CD4-positive, alpha-beta T cell treated with Interleukin-6 for 4 hours (primary cell): ENCODE measurements around the gene IMP3.
A peak's percentile ranks its signal among the peaks of the same experiment; 100 is the strongest.
"Not testable (repeated sequence)": the region's sequence is repeated elsewhere in the genome, so short reads cannot be mapped to it uniquely, and the experiment has no call there.

Experiments
- DNase-seq: peaks from one replicate; pipeline ENCODE4 v3.0.0-alpha.2; 2020; ENCODE audit warnings: mixed read lengths

Gene IMP3

GRCh38 chr15:75649848-75650247 is 9.8 kb upstream of the IMP3 start:
- no peak for DNase-seq

DNA sequence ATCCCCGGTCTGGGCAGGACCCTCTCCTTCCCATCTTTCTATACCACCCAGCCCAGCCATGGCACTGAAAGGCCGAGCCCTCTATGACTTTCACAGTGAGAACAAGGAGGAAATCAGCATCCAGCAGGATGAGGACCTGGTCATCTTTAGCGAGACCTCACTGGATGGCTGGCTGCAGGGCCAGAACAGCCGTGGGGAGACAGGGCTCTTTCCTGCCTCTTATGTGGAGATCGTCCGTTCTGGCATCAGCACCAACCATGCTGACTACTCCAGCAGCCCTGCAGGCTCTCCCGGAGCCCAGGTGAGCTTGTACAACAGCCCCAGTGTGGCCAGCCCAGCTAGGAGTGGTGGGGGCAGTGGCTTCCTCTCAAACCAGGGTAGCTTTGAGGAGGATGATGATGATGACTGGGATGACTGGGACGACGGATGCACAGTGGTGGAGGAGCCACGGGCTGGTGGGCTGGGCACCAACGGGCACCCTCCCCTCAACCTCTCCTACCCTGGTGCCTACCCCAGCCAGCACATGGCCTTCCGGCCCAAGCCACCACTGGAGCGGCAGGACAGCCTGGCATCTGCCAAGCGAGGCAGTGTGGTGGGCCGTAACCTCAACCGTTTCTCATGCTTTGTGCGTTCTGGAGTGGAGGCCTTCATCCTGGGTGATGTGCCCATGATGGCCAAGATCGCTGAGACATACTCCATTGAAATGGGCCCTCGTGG is 9.2 kb upstream of the IMP3 start:
- DNase-seq, result no peak

DNA sequence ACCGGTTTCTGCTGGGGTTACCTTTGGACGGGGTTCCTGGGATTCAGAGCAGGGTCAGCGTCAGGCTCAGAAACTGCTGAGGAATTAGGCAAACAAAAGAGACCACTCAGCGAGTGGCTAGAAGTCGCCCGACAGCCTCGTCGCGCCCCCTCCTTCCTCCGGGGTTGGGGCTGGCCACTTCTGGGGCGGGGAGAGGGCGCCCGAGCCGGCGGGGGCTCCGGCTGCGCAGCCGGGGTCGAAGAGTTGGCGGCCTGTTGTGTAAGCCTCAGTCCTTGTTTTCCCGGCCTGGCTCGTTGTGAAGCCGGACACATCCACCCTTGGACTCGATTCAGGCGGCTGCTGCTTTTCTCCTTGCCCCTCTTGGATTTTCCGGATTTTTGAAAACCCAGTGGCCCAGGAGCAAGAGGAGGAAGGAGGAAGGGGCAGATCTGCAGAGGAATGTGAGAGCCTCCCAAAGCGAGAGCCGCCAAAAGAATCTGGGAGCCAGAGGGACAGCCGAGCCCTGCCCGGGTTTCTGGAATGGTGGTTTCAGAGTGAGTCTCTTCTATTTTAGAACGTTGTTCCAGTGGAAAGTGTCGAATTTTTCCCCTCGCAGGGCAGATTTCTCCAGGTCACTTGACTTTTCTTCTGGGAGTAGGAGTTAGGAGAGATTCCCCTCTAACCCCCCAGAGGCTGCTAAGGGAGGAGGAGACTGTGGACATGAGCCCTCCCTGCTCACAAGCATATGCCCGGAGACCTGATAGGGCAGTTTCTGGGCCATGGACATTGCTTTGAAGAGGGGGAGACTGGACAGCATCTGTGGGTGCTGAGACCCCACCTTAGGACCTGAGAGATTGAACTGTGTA is 8.4 kb upstream of the IMP3 start:
- no peak for DNase-seq

GRCh38 chr15:75647370-75648155 is 7.5 kb upstream of the IMP3 start, which contains the start of gene SNX33:
TSS of gene SNX33 (plus strand) at chr15:75647912. CDS start at chr15:75649103, 1,191 bp downstream.
- peak; percentile 59 for DNase-seq

- DNase-seq, result peak; percentile 27
Observed at GRCh38 chr15:75646944-75647364, 6.9 kb upstream of the IMP3 start.

DNA sequence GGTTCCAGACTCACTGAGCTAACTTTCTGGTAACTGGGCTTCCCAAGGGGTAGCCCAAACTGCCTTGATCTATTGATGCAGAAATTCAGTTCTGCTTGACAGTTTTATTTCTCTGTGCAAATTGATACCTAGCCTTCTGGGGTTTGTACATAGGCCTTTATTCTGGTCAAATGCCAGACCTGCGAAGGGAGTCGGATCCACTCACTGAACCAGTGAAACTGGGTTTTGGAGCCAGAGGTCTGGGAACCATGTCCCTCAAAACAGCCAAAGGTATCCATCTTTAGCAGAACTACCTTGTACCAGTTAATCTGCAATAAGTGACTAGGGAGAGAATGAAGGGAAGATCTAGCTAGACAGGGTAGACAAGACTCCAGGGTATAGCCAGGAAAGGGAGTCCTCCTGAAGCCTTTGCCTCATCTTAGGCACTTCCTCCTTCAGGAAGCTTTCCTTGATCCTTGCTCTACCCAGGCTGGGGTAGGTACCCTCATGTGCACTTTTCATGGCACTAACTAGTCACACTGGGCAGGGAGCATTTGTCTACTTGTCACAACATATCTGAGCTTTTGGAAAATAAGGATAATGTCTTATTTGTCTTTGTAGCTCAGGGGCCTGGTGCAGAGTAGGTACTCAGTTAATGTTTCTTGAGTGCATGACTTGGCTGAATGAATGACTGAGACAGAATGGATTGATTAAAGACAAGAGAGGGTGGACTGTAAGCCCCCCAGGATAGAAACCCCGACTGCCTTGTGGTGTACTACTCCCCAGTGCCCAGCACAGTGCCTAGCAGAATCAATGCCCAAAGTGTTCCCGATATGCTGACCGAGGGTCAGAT is 6.3 kb upstream of the IMP3 start:
- DNase-seq, result no peak

- DNase-seq, result no peak
Observed at GRCh38 chr15:75644376-75644775, 4.4 kb upstream of the IMP3 start.

- no peak for DNase-seq
Observed at GRCh38 chr15:75641603-75642002, 1.6 kb upstream of the IMP3 start.

- DNase-seq, result no peak
Observed at GRCh38 chr15:75641179-75641503, 1.1 kb upstream of the IMP3 start.

- peak; percentile 67 for DNase-seq
Observed at GRCh38 chr15:75640483-75641178, 607 bp upstream of the IMP3 start.

DNA sequence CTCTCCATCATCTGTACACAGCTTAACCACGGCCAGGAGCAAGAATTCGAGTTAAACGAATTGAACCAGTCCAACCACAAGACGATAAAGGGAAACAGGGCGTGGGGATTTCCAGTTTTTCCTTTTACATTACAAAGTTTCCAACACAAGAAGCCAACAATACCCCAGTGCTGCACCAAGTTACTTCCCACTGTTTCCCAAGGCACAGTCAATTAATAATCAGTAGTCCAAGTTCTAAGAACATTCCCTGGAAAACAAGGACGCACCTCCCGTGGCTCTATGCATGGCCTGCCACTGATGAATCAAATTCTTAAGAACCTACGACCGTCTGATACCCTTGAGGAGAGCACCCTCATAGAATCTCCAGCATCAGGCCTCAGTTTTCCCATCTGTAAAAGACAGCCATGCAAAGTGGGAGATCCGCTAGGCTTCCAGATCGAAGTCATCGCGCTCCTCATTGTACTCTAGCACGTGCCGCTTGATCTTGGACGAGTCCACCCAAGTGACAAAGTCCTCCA is 774 bp downstream of the IMP3 start:
- DNase-seq, result no peak

DNA sequence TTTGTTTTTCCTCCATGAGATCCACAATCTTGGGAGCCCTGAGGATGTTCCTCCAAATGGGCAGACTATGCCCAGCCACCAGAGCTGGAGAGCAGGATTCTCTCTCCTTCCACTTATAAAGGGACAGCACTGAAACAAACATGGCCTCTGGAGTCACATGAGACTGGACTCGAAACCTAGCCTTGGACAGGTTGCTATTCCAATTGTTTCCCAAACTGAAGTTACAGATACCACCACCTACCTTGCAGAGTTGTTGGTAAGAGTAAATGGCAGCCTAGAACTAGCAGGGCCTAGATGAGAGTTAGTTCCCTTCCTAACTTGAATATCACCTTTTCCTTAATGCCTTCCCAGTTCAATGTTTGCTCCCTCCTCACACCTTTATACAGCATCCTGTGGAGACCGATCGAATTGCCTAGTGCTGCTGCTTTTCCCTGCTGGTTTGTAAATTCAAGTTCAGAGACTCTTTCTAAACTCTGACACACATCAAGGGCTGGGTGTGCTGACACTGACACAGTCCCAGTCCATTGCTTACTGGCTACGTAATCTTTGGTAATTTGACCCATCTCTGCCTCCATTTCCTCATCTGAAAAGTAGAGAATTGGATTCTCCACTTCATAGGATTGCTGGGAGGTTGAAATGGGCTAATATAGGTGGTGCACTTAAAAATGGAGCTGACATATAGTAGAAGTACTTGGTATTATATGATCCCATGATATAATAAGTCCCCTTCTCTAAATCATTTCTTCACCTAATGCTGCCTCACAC is 2.6 kb downstream of the IMP3 start:
- DNase-seq, result no peak

GRCh38 chr15:75636026-75636425 is 4.0 kb downstream of the IMP3 start:
- no peak for DNase-seq

GRCh38 chr15:75633922-75634321 is 6.1 kb downstream of the IMP3 start:
- not testable (repeated sequence) for DNase-seq

DNA sequence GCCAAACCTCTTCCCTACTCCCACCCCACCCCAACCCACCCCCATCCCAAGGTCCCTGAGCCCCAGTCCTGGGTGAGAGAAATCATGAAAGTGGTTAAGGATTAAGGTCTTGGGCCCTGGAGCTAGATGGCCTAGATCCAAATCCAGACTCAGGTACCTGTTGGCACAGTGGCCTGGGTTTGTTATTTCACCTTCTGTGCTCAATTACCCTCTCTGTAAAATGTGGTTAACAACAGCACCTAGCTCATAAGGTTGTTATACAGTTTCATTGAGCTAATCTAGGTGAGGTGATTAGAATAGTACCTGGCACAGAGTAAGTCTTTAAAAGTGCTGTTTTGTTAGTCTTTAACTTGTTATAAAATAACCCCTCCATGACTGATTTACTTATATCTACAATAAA is 8.1 kb downstream of the IMP3 start:
- no peak for DNase-seq

GRCh38 chr15:75625542-75626347 is 14.3 kb downstream of the IMP3 start, which contains the start of gene SNUPN:
TSS of gene SNUPN (minus strand) at chr15:75625725. CDS start at chr15:75621051, 4,674 bp downstream.
- peak; percentile 97 for DNase-seq

- no peak for DNase-seq
Observed at GRCh38 chr15:75622505-75622904, 17.5 kb downstream of the IMP3 start.

GRCh38 chr15:75620841-75621391 is 19.1 kb downstream of the IMP3 start:
- DNase-seq, result no peak

GRCh38 chr15:75620058-75620820 is 19.8 kb downstream of the IMP3 start:
- DNase-seq, result no peak
